Epithelial cell of prostate (primary cell): ENCODE measurements around the gene MARVELD2.

Experiments
- DNase-seq: peaks from one replicate; pipeline ENCODE4 v3.0.0-alpha.2; 2011; ENCODE audit warnings: low read depth, low spot score
- H3K27ac ChIP-seq: fragments of 450-650 bp; 2 replicates; pipeline ENCODE4 v1.5.1; 2017; ENCODE audit warnings: mild to moderate bottlenecking

Gene MARVELD2

GRCh38 chr5:69491838-69492390, 77.0 kb downstream of the MARVELD2 start:
- DNase-seq, result no peak

GRCh38 chr5:69492391-69492922, 77.5 kb downstream of the MARVELD2 start, which contains the start of gene OCLN:
TSS of gene OCLN (plus strand) at chr5:69492790. CDS start at chr5:69504245, 11,455 bp downstream.
- DNase-seq, result peak; percentile 78
- H3K27ac ChIP-seq, result peak within 1 kb of the TSS; percentile 93

More at GRCh38 chr5:69491838-69492390, 77.0 kb downstream of the MARVELD2 start:
- H3K27ac ChIP-seq, result peak overlapping the region; percentile 93

- H3K27ac ChIP-seq, result peak overlapping the region; percentile 93
- DNase-seq, result no peak
Observed at GRCh38 chr5:69492923-69493395, 78.0 kb downstream of the MARVELD2 start.

- peak overlapping the region; percentile 93 for H3K27ac ChIP-seq
- DNase-seq, result no peak
Observed at GRCh38 chr5:69493396-69494133, 78.6 kb downstream of the MARVELD2 start.
